Smooth muscle cell (in vitro differentiated cells): ENCODE data around the gene PEBP1. TPM values are rescaled to one million over a fixed set of nuclear protein-coding genes. Genes with fewer than 3 reads are reported as not detected.

ENCODE experiments used
- DNase-seq: peaks from one replicate; lab custom pipeline; 2025; ENCODE audit not compliant: unreplicated experiment; lab: John Stamatoyannopoulos, UW
- H2AFZ ChIP-seq: fragments of 200-600 bp; sonication (generic); 2 replicates; pipeline ENCODE4 v1.6.0; 2016; ENCODE audit warnings: antibody characterized with exemption, low read depth, mild to moderate bottlenecking
- H3F3A ChIP-seq: fragments of 200-600 bp; sonication (generic); 2 replicates; pipeline ENCODE4 v1.6.0; 2017; ENCODE audit warnings: antibody characterized with exemption, low read depth
- H3K27ac ChIP-seq: fragments of 200-600 bp; sonication (generic); 2 replicates; pipeline ENCODE4 v1.5.1; 2016; ENCODE audit warnings: low read depth, mild to moderate bottlenecking
- H3K27me3 ChIP-seq: fragments of 200-600 bp; sonication (generic); 2 replicates; pipeline ENCODE4 v1.6.1; 2016; ENCODE audit warnings: low read depth, mild to moderate bottlenecking
- H3K36me3 ChIP-seq: fragments of 200-600 bp; sonication (generic); 2 replicates; pipeline ENCODE4 v1.5.1; 2016; ENCODE audit warnings: low read depth
- H3K4me1 ChIP-seq: fragments of 200-600 bp; sonication (generic); 2 replicates; pipeline ENCODE4 v1.5.1; 2016; ENCODE audit warnings: low read depth
- H3K4me2 ChIP-seq: fragments of 200-600 bp; sonication (generic); 2 replicates; pipeline ENCODE4 v1.6.0; 2016; ENCODE audit warnings: mild to moderate bottlenecking
- H3K4me3 ChIP-seq: fragments of 200-600 bp; sonication (generic); 2 replicates; pipeline ENCODE4 v1.5.1; 2016; ENCODE audit warnings: mild to moderate bottlenecking
- H3K79me2 ChIP-seq: fragments of 200-600 bp; sonication (generic); 2 replicates; pipeline ENCODE4 v1.6.0; 2016; ENCODE audit warnings: low read depth, mild to moderate bottlenecking
- H3K9ac ChIP-seq: fragments of 200-600 bp; sonication (generic); 2 replicates; pipeline ENCODE4 v1.6.0; 2016; ENCODE audit warnings: low read depth
- H3K9me3 ChIP-seq: fragments of 200-600 bp; sonication (generic); replicated peaks from 2 replicates; pipeline ENCODE4 v1.5.1; 2016; ENCODE audit warnings: low read depth
- H4K20me1 ChIP-seq: fragments of 200-600 bp; sonication (generic); 2 replicates; pipeline ENCODE4 v1.6.0; 2016; ENCODE audit warnings: low read depth
- WGBS: methylation state at CpG from one replicate; pipeline ENCODE4 v1.1.7; 2016; ENCODE audit warnings: low lambda C conversion rate; 5-methylcytosine and 5-hydroxymethylcytosine counted together
- polyA plus RNA-seq: library from polyadenylated mRNA; unstranded; fragments of >200 nt; fragmentation: Nextera tagmentation; extraction: Ambion mirVana; gene quantifications from 2 replicates; pipeline ENCODE4 v1.2.1, GENCODE V29; 2016
- total RNA-seq: library from RNA; depleted of rRNA; stranded (reverse); fragments of >200 nt; gene quantifications from 2 replicates; pipeline ENCODE4 v1.2.3, GENCODE V29; 2014
- TF ChIP-seq, protein P1 (sequence below): fragments of 200-600 bp; sonication (generic); IDR thresholded peaks from 2 replicates; pipeline ENCODE4 v1.5.1; 2017; ENCODE audit warnings: borderline replicate concordance, mild to moderate bottlenecking, antibody characterized with exemption; ENCODE audit not compliant: insufficient read depth, poor library complexity, severe bottlenecking

PEBP1 gene
- total and polyA plus RNA-seq, 2 experiments from 2014 or later, result 118 to 199 TPM

DNA sequence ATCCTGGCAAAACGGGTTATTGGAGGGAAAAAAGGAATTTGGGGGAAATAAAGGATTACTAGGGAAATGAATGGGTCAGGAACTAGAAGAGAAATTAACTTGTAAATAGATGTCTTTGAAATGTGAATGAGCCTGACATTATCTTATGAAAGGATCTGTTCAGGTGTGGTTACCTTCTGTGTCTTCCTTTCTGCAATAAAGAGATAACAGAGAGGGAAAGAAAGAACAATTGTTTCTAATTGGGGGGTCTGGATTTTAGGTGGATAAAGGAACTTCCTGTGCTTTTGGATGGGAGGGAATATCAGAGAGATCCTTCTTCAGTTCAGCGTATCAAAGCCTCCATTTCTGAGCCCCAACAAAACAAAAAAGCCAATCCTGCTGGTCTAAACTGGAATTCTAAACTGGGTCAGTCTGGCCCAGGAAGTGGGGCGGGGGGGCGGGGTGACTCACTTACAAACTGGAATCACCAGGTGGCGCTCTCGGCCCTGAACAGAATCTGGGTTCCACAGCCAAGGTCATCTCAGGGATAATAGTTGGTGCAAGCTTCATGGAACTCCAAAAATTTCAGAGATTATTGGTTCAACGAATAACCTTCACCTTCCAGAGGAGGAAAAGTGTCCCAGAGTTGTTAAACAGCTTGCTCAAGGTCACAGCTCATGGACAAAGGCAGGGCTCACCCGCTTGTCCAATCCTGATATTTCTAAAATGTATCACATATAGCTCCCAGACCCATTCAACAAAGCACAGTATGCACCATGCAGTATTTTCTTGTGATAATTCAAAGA is 15.2 kb upstream of the PEBP1 start:
- Histone ChIP-seq H3K9ac (no peak overlapping the region), H3K4me1 (peaks cover 5% of the 10 kb centered on the region), H4K20me1 (no peaks in the 10 kb centered on the region), H3K9me3 (no peaks in the 10 kb centered on the region), H3K79me2 (no peaks in the 10 kb centered on the region), H3K27ac (no peak overlapping the region), H2AFZ (peak overlapping the region; percentile 89), H3K4me3 (no peak overlapping the region), H3K27me3 (no peaks in the 10 kb centered on the region), H3K36me3 (no peaks in the 10 kb centered on the region), H3F3A (no peaks in the 10 kb centered on the region), H3K4me2 (peak overlapping the region; percentile 40)
- DNase-seq, result peak; percentile 39
- TF ChIP-seq, protein P1, sequence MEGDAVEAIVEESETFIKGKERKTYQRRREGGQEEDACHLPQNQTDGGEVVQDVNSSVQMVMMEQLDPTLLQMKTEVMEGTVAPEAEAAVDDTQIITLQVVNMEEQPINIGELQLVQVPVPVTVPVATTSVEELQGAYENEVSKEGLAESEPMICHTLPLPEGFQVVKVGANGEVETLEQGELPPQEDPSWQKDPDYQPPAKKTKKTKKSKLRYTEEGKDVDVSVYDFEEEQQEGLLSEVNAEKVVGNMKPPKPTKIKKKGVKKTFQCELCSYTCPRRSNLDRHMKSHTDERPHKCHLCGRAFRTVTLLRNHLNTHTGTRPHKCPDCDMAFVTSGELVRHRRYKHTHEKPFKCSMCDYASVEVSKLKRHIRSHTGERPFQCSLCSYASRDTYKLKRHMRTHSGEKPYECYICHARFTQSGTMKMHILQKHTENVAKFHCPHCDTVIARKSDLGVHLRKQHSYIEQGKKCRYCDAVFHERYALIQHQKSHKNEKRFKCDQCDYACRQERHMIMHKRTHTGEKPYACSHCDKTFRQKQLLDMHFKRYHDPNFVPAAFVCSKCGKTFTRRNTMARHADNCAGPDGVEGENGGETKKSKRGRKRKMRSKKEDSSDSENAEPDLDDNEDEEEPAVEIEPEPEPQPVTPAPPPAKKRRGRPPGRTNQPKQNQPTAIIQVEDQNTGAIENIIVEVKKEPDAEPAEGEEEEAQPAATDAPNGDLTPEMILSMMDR, result peak; percentile 65
- 12% methylated on average over 8 of the region's 8 CpGs for WGBS

DNA sequence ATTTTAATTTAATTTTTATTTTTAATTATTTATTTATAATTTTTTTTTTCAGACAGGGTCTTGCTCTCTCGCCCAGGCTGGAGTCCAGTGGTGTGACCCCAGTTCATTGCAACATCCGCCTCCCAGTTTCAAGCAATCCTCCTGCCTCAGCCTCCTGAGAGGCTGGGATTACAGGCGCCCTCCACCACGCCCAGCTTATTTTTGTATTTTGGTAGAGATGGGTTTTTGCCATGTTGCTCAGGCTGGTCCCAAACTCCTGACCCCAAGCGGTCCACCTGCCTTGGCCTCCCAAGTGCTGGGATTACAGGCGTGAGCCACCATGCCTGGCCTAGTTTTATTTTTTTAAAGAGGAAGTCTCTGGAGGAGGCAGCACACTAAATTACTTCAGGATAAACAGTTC is 13.7 kb upstream of the PEBP1 start:
- Histone ChIP-seq H3K4me1 (peaks cover 5% of the 10 kb centered on the region), H3K27me3 (no peaks in the 10 kb centered on the region), H3K4me2 (no peak overlapping the region), H3K9ac (no peak overlapping the region), H3K27ac (no peak overlapping the region), H3K36me3 (no peaks in the 10 kb centered on the region), H2AFZ (no peak overlapping the region), H3K79me2 (no peaks in the 10 kb centered on the region), H3F3A (no peaks in the 10 kb centered on the region), H4K20me1 (no peaks in the 10 kb centered on the region), H3K9me3 (no peaks in the 10 kb centered on the region), H3K4me3 (no peak overlapping the region)
- TF ChIP-seq, protein P1, result no peak
- no peak for DNase-seq
- WGBS, result 96% methylated on average over 6 of the region's 6 CpGs

DNA sequence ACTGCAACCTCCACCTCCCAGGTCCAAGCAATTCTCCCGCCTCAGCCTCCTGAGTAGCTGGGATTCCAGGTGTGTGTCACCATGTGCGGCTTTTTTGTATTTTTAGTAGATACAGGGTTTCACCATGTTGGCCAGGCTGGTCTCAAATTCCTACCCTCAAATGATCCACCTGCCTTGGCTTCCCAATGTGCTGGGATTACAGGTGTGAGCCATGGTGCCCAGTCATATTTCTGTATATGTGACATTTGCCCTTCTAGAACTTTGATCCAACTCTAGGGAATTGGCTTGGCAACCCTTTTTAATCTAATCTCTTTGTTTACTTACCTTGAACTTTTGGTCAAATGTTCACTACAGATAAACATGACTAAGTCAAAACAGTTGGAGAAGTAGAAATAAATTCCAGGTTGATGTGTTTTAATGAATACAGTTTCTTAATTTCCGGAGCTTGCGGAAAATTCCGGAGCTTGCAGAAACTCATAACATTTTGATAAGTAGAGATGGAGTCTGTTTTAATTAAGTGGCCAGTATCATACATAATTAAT is 11.5 kb upstream of the PEBP1 start:
- Histone ChIP-seq H3K79me2 (no peaks in the 10 kb centered on the region), H3K9ac (no peak overlapping the region), H2AFZ (no peak overlapping the region), H3K4me1 (peaks cover 5% of the 10 kb centered on the region), H3F3A (no peaks in the 10 kb centered on the region), H3K9me3 (no peaks in the 10 kb centered on the region), H3K4me3 (no peak overlapping the region), H3K36me3 (no peaks in the 10 kb centered on the region), H3K27me3 (no peaks in the 10 kb centered on the region), H4K20me1 (no peaks in the 10 kb centered on the region), H3K4me2 (no peak overlapping the region), H3K27ac (no peak overlapping the region)
- no peak for DNase-seq
- TF ChIP-seq, protein P1, result no peak
- 95% methylated on average over 5 of the region's 5 CpGs for WGBS
